HL-60 (cell line): ENCODE measurements around the gene COIL.
"Not testable (repeated sequence)": the region's sequence is repeated elsewhere in the genome, so short reads cannot be mapped to it uniquely, and the experiment has no call there.

ENCODE experiments used
- DNase-seq, 2 experiments: peaks; one replicate each; pipeline ENCODE4 v3.0.0-alpha.2; 2010 to 2020; ENCODE audit warnings: low read depth in 1 of 2, low spot score in 1 of 2
- H3K27ac ChIP-seq: fragments of 250-450 bp; sonication (Bioruptor Pico); replicated peaks from 2 replicates; pipeline ENCODE4 v1.5.1; 2020; ENCODE audit warnings: mild to moderate bottlenecking, moderate library complexity
- H3K27me3 ChIP-seq: fragments of 250-450 bp; sonication (Bioruptor Pico); 2 replicates; pipeline ENCODE4 v1.5.1; 2021; ENCODE audit warnings: mild to moderate bottlenecking, moderate library complexity; ENCODE audit not compliant: insufficient read depth, poor library complexity, severe bottlenecking
- H3K4me3 ChIP-seq: replicated peaks from 2 replicates; pipeline ENCODE4 v1.5.1; 2011; ENCODE audit warnings: mild to moderate bottlenecking, control low read depth, low read length; ENCODE audit not compliant: insufficient read depth
- GABPA ChIP-seq: IDR thresholded peaks from 2 replicates; pipeline ENCODE4 v1.6.1; 2012; ENCODE audit warnings: low read depth
- POLR2AphosphoS5 ChIP-seq: IDR thresholded peaks from 2 replicates; pipeline ENCODE4 v1.6.1; 2012; ENCODE audit warnings: low read depth
- SPI1 ChIP-seq: IDR thresholded peaks from 2 replicates; pipeline ENCODE4 v1.6.1; 2012; ENCODE audit warnings: low read depth, mild to moderate bottlenecking, borderline replicate concordance
- TF ChIP-seq, protein P1 (sequence below): IDR thresholded peaks from 2 replicates; pipeline ENCODE4 v1.6.1; 2012; ENCODE audit warnings: low read depth; ENCODE audit not compliant: insufficient replicate concordance
- TF ChIP-seq, protein P2 (sequence below): IDR thresholded peaks from one replicate; pipeline ENCODE4 v1.5.1; 2011; ENCODE audit warnings: low read length, control low read depth, inconsistent platforms; ENCODE audit not compliant: insufficient read depth

Gene COIL

DNA sequence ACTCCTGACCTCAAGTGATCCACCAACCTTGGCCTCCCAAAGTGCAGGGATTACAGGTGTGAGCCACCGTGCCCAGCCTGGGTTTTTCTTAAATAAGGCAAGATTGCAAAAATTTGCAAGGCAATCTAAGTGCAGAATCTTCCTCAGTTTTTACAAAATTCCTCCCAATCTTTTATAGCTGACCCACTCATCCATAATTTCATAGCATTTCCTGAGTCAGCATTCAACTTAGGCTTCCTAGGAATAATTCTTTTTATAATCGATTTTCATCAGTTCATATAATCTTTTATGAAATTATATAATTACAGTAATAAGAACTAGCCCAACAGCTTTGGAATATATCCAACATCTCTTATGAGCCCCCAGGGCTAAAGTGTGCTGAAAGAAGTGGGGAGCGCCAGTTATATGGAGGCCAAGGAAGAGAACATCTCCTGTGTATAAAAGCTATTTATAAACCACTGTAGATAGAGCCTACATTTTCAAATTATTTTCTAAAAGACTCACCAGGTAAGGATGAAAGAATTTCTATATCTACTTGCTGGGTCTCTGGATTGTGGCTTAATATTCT is 14.8 kb downstream of the COIL start:
- Histone ChIP-seq H3K4me3 (no peak overlapping the region), H3K27me3 (no peaks in the 10 kb centered on the region), H3K27ac (no peak overlapping the region)
- TF ChIP-seq, protein P1, sequence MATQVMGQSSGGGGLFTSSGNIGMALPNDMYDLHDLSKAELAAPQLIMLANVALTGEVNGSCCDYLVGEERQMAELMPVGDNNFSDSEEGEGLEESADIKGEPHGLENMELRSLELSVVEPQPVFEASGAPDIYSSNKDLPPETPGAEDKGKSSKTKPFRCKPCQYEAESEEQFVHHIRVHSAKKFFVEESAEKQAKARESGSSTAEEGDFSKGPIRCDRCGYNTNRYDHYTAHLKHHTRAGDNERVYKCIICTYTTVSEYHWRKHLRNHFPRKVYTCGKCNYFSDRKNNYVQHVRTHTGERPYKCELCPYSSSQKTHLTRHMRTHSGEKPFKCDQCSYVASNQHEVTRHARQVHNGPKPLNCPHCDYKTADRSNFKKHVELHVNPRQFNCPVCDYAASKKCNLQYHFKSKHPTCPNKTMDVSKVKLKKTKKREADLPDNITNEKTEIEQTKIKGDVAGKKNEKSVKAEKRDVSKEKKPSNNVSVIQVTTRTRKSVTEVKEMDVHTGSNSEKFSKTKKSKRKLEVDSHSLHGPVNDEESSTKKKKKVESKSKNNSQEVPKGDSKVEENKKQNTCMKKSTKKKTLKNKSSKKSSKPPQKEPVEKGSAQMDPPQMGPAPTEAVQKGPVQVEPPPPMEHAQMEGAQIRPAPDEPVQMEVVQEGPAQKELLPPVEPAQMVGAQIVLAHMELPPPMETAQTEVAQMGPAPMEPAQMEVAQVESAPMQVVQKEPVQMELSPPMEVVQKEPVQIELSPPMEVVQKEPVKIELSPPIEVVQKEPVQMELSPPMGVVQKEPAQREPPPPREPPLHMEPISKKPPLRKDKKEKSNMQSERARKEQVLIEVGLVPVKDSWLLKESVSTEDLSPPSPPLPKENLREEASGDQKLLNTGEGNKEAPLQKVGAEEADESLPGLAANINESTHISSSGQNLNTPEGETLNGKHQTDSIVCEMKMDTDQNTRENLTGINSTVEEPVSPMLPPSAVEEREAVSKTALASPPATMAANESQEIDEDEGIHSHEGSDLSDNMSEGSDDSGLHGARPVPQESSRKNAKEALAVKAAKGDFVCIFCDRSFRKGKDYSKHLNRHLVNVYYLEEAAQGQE = no peak
- TF ChIP-seq POLR2AphosphoS5 = no peak
- no peak for TF ChIP-seq GABPA
- TF ChIP-seq, protein P2, sequence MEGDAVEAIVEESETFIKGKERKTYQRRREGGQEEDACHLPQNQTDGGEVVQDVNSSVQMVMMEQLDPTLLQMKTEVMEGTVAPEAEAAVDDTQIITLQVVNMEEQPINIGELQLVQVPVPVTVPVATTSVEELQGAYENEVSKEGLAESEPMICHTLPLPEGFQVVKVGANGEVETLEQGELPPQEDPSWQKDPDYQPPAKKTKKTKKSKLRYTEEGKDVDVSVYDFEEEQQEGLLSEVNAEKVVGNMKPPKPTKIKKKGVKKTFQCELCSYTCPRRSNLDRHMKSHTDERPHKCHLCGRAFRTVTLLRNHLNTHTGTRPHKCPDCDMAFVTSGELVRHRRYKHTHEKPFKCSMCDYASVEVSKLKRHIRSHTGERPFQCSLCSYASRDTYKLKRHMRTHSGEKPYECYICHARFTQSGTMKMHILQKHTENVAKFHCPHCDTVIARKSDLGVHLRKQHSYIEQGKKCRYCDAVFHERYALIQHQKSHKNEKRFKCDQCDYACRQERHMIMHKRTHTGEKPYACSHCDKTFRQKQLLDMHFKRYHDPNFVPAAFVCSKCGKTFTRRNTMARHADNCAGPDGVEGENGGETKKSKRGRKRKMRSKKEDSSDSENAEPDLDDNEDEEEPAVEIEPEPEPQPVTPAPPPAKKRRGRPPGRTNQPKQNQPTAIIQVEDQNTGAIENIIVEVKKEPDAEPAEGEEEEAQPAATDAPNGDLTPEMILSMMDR = no peak
- TF ChIP-seq SPI1 = no peak
- no peak for DNase-seq

DNA sequence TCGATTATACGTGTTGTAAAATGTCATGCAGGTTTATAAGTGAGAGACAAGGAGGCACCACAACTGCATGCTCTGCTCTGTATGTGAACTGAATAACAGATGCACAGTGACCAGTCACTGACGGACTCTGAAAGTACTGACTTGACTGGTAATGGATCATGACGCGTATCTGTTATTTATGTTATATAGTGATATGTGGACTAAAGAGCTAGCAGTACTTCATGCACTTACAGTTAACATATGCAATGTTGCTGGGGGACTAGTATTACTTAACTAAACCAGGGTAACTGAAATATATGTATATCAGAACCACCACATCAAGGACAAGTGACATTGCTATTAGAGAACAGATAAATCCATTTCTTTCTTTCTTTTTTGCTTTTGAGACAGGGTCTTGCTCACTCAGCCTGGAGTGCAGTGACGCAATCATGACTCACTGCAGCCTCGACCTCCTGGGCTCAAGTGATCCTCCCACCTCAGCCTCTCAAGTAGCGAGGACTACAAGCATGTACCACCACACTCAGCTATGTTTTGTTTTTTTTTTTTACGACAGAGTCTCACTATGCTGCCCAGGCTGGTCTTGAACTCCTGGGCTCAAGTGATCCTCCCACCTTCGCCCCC is 17.2 kb downstream of the COIL start:
- Histone ChIP-seq H3K27ac (no peak overlapping the region), H3K4me3 (no peak overlapping the region), H3K27me3 (no peaks in the 10 kb centered on the region)
- TF ChIP-seq SPI1 (no peak), POLR2AphosphoS5 (no peak), GABPA (no peak)
- TF ChIP-seq, protein P2 = no peak
- TF ChIP-seq, protein P1 = no peak
- no peak for DNase-seq

DNA sequence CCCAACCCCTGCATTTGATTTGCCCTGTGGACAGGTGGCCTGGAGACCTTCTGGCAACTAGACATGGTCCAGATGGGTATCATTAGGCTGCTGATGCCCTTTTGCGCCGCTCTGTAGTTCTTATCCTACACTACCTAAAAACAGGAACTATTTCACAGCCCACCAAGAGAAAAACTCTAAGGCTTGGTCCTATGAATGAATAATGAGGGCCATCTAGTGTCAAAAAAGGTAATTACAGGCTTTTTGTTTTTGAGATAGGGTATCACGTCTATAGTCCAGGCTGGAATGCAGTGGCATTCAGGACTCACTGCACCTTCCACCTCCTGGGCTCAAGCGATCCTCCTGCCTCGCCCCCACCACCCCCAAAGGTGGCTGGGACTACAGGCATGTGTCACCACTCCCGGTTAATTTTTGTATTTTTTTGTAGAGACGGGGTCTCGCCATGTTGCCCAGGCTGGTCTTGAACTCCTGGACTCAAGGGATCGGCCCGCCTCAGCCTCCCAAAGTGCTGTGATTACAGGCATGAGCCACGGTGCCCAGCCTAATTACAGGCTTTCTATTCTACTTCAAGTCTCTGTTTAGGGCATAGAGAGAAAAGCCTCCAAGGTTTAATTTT is 20.9 kb downstream of the COIL start:
- DNase-seq = peak in 1 of 2 experiments; percentile 29
- no peak for TF ChIP-seq POLR2AphosphoS5
- TF ChIP-seq, protein P1 = no peak
- TF ChIP-seq, protein P2 = peak; percentile 68
- Histone ChIP-seq H3K27ac (no peak overlapping the region), H3K4me3 (no peak overlapping the region), H3K27me3 (no peaks in the 10 kb centered on the region)

DNA sequence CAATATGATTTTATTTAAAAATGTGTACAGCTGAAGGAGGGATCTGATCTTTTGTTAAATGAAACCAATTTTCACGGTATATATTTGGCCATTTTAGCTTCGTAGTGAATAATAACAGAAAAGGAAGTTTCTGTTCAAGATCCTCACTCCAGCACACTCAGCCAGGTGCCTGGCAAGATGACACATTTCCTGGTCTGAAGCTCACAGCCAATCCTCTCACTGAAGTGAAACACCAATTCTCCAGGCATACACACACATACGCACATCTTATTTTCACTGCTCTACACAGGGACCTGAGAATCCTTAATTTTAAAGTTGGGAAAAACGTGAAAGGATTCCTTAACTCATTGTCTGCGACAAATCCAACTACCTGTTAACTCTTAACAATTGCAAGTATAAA is 22.6 kb downstream of the COIL start:
- H3K27me3 ChIP-seq, DNase-seq, H3K27ac ChIP-seq, H3K4me3 ChIP-seq: not testable (repeated sequence)
